Activated CD4-positive, alpha-beta T cell treated with anti-CD3 and anti-CD28 coated beads for 36 hours (primary cell): ENCODE results near the gene CLEC14A. TPM values are rescaled to one million over a fixed set of nuclear protein-coding genes. Genes with fewer than 3 reads are reported as not detected.
A peak's percentile ranks its signal among the peaks of the same experiment; 100 is the strongest.

Experiments used
- ATAC-seq: fragments of 200-7000 bp; cut with Tn5 transposase; one replicate; pipeline ENCODE4 v1.10.0; 2021; ENCODE audit warnings: mild to moderate bottlenecking, moderate library complexity
- CTCF ChIA-PET: fragments of 350-600 bp; sonication (Branson Sonifier 250); formaldehyde crosslinking; loops from one replicate; lab custom pipeline; 2021; ENCODE audit warnings: antibody characterized with exemption; lab: Charles Lee
- POLR2A ChIA-PET: fragments of 350-600 bp; sonication (Branson Sonifier 250); formaldehyde crosslinking; loops from one replicate; lab custom pipeline; 2021; ENCODE audit warnings: antibody characterized with exemption, inconsistent platforms; lab: Charles Lee
- DNase-seq: peaks from one replicate; pipeline ENCODE4 v3.0.0-alpha.2; 2020
- H3K27ac Mint-ChIP-seq: one replicate; pipeline ENCODE4 v1.8.0; 2021; ENCODE audit warnings: mixed read lengths
- H3K27me3 Mint-ChIP-seq: one replicate; pipeline ENCODE4 v1.8.0; 2021; ENCODE audit warnings: mixed read lengths
- H3K36me3 Mint-ChIP-seq: one replicate; pipeline ENCODE4 v1.8.0; 2021; ENCODE audit warnings: low read depth, mixed read lengths
- H3K4me1 Mint-ChIP-seq: one replicate; pipeline ENCODE4 v1.8.0; 2021; ENCODE audit warnings: mixed read lengths
- H3K4me3 Mint-ChIP-seq: one replicate; pipeline ENCODE4 v1.8.0; 2021; ENCODE audit warnings: mild to moderate bottlenecking, moderate library complexity, mixed read lengths
- H3K9me3 Mint-ChIP-seq: one replicate; pipeline ENCODE4 v1.8.0; 2021; ENCODE audit warnings: low read depth, mixed read lengths
- intact Hi-C, 2 experiments: fragments of 100-400 bp; cut with DNase I in 1 of 2; cut with micrococcal nuclease in 1 of 2; formaldehyde crosslinking; loops; one replicate each; pipeline versions ENCODE4 v1.14.2 to v1.15.1; 2022 to 2024; cut with DNase I, micrococcal nuclease
- total RNA-seq, 2 experiments: library from RNA; stranded (reverse); gene quantifications; one replicate each; pipeline ENCODE4 v1.2.3, GENCODE V29; 2021

The CLEC14A gene
- total RNA-seq, 2 experiments from 2014 or later = not detected

DNA sequence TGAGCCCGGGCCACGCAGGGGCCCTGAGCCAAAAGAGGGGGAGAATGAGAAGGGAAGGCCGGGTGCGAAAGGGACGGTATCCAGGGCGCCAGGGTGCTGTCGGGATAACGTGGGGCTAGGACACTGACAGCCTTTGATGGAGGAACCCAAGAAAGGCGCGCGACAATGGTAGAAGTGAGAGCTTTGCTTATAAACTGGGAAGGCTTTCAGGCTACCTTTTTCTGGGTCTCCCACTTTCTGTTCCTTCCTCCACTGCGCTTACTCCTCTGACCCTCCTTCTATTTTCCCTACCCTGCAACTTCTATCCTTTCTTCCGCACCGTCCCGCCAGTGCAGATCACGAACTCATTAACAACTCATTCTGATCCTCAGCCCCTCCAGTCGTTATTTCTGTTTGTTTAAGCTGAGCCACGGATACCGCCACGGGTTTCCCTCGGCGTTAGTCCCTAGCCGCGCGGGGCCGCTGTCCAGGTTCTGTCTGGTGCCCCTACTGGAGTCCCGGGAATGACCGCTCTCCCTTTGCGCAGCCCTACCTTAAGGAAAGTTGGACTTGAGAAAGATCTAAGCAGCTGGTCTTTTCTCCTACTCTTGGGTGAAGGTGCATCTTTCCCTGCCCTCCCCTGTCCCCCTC, 45.2 kb downstream of the CLEC14A start:
- no peak overlapping the region for H3K27ac Mint-ChIP-seq
- H3K9me3 Mint-ChIP-seq = no peaks in the 10 kb centered on the region
- H3K4me3 Mint-ChIP-seq = no peak overlapping the region
- ATAC-seq (no peak), DNase-seq (no peak)
- intact Hi-C loops = loop anchor here in 1 of 2 experiments (5.0 kb wide), 2 partner anchors 618 to 1693 kb away; no protein-coding TSS in a partner anchor
- ChIA-PET CTCF (interaction anchor here (0.7 kb wide), 1 partner anchor 139 kb away, joined by 3 read pairs; no protein-coding TSS in a partner anchor), POLR2A (no interaction called here)
- peaks cover 49% of the 10 kb centered on the region for H3K27me3 Mint-ChIP-seq
- peaks cover 21% of the 10 kb centered on the region for H3K4me1 Mint-ChIP-seq
- H3K36me3 Mint-ChIP-seq = no peaks in the 10 kb centered on the region

DNA sequence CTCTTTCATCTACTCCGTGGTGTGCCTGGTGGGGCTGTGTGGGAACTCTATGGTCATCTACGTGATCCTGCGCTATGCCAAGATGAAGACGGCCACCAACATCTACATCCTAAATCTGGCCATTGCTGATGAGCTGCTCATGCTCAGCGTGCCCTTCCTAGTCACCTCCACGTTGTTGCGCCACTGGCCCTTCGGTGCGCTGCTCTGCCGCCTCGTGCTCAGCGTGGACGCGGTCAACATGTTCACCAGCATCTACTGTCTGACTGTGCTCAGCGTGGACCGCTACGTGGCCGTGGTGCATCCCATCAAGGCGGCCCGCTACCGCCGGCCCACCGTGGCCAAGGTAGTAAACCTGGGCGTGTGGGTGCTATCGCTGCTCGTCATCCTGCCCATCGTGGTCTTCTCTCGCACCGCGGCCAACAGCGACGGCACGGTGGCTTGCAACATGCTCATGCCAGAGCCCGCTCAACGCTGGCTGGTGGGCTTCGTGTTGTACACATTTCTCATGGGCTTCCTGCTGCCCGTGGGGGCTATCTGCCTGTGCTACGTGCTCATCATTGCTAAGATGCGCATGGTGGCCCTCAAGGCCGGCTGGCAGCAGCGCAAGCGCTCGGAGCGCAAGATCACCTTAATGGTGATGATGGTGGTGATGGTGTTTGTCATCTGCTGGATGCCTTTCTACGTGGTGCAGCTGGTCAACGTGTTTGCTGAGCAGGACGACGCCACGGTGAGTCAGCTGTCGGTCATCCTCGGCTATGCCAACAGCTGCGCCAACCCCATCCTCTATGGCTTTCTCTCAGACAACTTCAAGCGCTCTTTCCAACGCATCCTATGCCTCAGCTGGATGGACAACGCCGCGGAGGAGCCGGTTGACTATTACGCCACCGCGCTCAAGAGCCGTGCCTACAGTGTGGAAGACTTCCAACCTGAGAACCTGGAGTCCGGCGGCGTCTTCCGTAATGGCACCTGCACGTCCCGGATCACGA, 46.0 kb downstream of the CLEC14A start:
- Mint-ChIP-seq H3K4me3 (no peak overlapping the region), H3K4me1 (peaks cover 21% of the 10 kb centered on the region), H3K36me3 (no peaks in the 10 kb centered on the region), H3K9me3 (no peaks in the 10 kb centered on the region), H3K27ac (no peak overlapping the region), H3K27me3 (peaks cover 49% of the 10 kb centered on the region)
- intact Hi-C loops = loop anchor here in 1 of 2 experiments (5.0 kb wide), 2 partner anchors 618 to 1693 kb away; no protein-coding TSS in a partner anchor
- DNase-seq (peak; percentile 22), ATAC-seq (no peak)
- POLR2A ChIA-PET = no interaction called here
- CTCF ChIA-PET = no interaction called here

DNA sequence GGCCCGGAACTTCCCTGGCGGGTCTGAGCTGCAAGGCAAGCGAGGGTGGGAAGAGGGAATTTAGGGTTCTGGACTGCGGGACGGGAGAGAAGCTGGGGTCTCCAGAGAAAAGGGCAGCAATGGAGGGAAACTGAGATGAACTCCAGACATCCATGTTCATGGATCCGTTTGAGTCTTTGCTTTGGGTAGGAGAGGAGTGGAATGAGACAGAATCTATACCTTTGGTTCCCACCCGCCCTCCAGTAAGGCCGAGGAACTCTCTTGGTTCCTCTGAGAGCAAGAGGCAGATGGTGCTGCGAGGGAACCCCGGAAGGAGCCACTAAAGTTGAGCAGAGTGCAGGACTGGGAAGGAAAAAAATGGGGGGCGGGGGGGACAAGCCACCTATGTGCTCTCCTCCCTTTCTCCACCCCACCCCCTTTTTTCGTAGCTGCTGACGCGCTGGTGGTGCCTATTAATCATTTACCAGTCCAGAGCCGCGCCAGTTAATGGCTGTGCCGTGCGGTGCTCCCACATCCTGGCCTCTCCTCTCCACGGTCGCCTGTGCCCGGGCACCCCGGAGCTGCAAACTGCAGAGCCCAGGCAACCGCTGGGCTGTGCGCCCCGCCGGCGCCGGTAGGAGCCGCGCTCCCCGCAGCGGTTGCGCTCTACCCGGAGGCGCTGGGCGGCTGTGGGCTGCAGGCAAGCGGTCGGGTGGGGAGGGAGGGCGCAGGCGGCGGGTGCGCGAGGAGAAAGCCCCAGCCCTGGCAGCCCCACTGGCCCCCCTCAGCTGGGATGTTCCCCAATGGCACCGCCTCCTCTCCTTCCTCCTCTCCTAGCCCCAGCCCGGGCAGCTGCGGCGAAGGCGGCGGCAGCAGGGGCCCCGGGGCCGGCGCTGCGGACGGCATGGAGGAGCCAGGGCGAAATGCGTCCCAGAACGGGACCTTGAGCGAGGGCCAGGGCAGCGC, 47.0 kb downstream of the CLEC14A start:
- Mint-ChIP-seq H3K36me3 (no peaks in the 10 kb centered on the region), H3K9me3 (no peaks in the 10 kb centered on the region), H3K27ac (no peak overlapping the region), H3K4me3 (no peak overlapping the region), H3K27me3 (peaks cover 46% of the 10 kb centered on the region), H3K4me1 (peaks cover 21% of the 10 kb centered on the region)
- CTCF ChIA-PET = interaction anchor here (1.1 kb wide), 1 partner anchor 12 kb away, joined by 3 read pairs; no protein-coding TSS in a partner anchor
- POLR2A ChIA-PET = no interaction called here
- DNase-seq (peak; percentile 33), ATAC-seq (peak; percentile 49)
- intact Hi-C loops = no loop called here

DNA sequence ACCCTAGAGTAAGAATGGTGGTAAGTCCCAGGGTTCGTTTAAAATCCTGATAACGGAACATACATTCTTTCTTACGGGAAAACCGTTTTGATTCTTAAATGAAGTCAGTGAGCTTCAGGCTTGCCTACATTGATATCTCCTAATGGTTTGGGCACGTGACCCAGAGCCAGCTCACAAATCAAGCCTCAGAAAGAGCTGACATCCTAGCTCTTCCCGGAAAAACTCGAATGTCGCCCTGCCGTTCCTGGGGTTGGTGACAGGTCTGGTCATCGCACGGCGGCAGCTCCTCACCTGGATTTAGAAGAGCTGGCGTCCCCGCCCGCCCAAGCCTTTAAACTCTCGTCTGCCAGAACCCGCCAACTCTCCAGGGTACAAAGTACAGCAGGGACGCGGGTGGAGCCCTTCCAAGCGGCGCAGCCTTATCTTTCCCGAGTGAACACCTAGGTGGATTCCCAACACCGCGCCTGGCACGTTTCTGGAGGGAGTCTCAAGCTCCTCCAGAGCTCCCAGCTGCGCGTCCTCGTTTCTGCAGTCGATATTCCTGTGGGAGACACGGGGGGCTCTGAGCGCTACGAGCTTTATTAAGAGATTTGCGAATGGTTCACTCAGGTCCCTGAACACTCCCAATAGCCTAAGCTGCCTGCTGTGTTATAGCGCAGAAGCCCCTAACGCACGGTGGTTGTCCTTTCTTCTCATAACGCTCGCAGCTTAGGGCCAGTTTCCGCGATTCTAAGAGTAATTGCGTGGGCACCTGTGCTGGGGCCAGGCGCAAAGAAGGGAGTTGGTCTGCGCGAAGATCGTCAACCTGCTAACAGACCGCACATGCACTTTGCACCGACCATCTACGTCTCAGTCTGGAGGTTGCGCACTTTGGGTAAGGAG, 47.9 kb downstream of the CLEC14A start, which contains the start of gene SSTR1:
TSS of gene SSTR1 (plus strand) at position 169 of the 882 bp plus-strand sequence. CDS start 1,486 bp downstream, outside the sequence.
- peaks cover 21% of the 10 kb centered on the region for H3K4me1 Mint-ChIP-seq
- ATAC-seq = no peak
- H3K36me3 Mint-ChIP-seq = no peaks in the 10 kb centered on the region
- DNase-seq = peak; percentile 6
- no peak within 1 kb of the TSS for H3K4me3 Mint-ChIP-seq
- H3K27ac Mint-ChIP-seq = no peak within 1 kb of the TSS
- no peaks in the 10 kb centered on the region for H3K9me3 Mint-ChIP-seq
- intact Hi-C loops = no loop called here
- POLR2A ChIA-PET = no interaction called here
- CTCF ChIA-PET = interaction anchor here (0.6 to 1.1 kb wide), 4 partner anchors 11 to 1011 kb away, joined by 3 to 4 read pairs (median 4); no protein-coding TSS in a partner anchor
- H3K27me3 Mint-ChIP-seq = peaks cover 44% of the 10 kb centered on the region

DNA sequence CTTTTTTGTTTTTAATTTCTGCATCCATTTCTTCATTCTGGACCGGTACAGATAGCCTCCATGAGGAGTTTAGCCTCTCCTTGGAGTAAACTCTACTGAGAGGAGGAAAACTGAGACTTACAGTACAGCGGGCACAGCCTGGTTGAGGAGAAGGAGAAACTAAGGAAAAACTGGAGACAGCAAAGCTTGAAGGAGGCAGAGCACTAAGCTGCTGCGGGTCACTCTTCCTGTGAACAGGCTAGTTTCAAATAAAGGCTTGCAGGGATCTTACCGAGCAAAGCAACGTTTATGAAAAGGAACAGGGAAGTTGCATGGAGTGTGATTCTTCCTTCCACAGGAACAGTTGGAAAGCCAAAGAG, 48.5 kb downstream of the CLEC14A start:
- Mint-ChIP-seq H3K27me3 (peaks cover 44% of the 10 kb centered on the region), H3K27ac (no peak overlapping the region), H3K4me1 (peaks cover 21% of the 10 kb centered on the region), H3K9me3 (no peaks in the 10 kb centered on the region), H3K4me3 (no peak overlapping the region), H3K36me3 (no peaks in the 10 kb centered on the region)
- intact Hi-C loops = no loop called here
- CTCF ChIA-PET = interaction anchor here (0.8 to 0.9 kb wide), 2 partner anchors 29 to 1011 kb away, joined by 4 read pairs; no protein-coding TSS in a partner anchor
- no peak for ATAC-seq
- DNase-seq = no peak
- POLR2A ChIA-PET = no interaction called here

DNA sequence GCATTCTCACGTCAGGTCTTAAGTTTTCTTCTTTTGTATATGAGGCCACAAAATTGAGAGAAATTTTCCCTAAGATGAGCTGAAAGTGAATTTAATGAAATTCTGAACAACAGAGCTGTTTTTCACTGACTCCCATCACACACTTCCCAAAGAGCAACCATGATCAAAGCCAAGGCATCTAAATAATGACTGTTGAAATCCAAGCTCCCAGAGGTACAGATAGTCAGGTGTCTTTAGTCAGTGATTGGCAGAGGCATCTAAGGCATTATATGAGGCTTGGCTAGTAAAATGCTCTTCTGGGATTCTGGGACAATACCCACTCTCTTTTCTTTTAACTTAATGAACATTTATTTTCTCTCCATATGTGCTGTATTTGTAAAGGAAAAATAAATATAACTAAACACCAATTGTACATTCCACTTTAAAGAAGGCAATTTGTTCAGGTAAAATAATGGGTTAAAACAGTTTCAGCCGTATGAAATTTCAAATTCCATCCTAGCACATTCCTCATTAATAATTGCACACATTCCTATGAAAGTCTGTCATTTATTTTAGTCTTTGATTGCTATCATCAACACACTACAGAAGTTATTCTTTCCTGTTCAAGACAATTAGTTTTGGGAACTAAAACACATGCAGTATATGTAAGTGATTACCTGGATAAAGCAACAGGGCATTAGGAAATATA, 49.1 kb downstream of the CLEC14A start:
- H3K4me3 Mint-ChIP-seq = no peak overlapping the region
- peaks cover 42% of the 10 kb centered on the region for H3K27me3 Mint-ChIP-seq
- peaks cover 20% of the 10 kb centered on the region for H3K4me1 Mint-ChIP-seq
- no peak for DNase-seq
- intact Hi-C loops = no loop called here
- no peaks in the 10 kb centered on the region for H3K9me3 Mint-ChIP-seq
- ChIA-PET CTCF (no interaction called here), POLR2A (no interaction called here)
- no peak for ATAC-seq
- H3K36me3 Mint-ChIP-seq = no peaks in the 10 kb centered on the region
- no peak overlapping the region for H3K27ac Mint-ChIP-seq

DNA sequence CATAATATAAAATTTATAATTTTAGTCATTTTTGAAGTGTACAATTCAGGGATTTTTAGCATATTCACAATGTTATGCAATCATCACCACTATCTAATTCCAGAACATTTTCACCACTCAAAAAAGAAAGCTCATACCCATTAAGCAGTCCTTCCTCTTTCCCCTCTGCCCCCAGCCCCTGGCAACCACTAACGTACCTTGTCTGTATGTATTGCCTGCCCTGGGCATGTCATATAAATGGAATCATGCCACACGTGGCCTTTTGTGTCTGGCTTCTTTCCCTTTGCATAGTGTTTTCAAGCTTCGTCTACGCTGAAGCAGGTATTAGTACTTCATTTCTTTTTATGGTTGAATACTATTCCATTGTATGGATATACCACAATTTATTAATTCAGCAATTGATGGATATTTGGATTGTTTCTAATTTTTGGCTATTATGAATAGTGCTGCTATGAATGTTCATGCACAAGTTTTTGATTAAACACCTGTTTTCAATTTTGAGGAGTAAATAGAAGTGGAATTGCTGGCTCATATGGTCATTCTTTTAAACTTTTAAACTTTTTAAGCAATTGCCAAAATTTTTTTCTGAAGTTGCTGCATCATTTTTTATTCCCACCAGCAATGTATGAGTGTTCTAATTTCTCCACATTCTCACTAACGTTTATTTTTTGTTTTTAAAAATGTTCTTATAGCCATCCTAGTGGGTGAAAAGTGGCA, 49.8 kb downstream of the CLEC14A start:
- no peaks in the 10 kb centered on the region for H3K9me3 Mint-ChIP-seq

DNA sequence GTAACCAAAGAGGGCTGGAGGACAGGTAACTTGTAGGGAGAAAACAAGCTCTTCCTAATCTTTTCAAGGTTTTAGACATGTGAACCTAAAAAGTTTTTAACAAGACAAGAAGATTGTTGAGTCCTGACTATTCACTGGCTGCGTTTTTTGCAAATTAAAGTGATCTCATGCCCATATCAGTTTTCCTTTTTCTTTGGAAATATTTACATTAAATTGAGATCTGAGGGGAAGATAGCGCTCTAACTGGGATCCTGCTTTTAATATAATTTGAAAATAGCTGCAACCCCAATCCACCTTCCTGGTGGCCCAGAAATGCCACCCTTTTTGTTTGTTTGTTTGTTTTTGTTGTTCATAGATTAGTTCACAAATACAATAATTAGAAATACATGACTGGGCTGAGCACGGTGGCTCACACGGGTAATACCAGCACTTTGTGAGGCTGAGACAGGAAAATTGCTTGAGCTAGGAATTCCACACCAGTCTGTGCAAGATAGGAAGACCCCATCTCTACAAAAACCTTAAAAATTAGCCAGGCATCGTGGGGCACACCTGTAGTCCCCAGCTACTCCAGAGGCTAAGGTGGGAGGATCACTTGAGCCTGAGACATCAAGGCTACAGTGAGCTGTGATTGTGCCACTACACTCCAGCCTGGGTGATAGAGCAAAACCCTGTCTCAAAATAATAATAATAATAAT, 50.6 kb downstream of the CLEC14A start:
- ChIA-PET CTCF (interaction anchor here (0.6 to 1.4 kb wide), 2 partner anchors 8 to 663 kb away, joined by 3 to 4 read pairs; no protein-coding TSS in a partner anchor), POLR2A (no interaction called here)
- Mint-ChIP-seq H3K36me3 (no peaks in the 10 kb centered on the region), H3K27me3 (peaks cover 30% of the 10 kb centered on the region), H3K9me3 (no peaks in the 10 kb centered on the region), H3K4me3 (no peak overlapping the region), H3K4me1 (peaks cover 14% of the 10 kb centered on the region), H3K27ac (no peak overlapping the region)
- DNase-seq (no peak), ATAC-seq (no peak)
- intact Hi-C loops = no loop called here

More for the DNA sequence above, 49.8 kb downstream of the CLEC14A start:
- H3K36me3 Mint-ChIP-seq = no peaks in the 10 kb centered on the region
- ATAC-seq (no peak), DNase-seq (no peak)
- ChIA-PET CTCF (interaction anchor here (0.6 to 1.4 kb wide), 2 partner anchors 9 to 662 kb away, joined by 3 to 4 read pairs; no protein-coding TSS in a partner anchor), POLR2A (no interaction called here)
- H3K27ac Mint-ChIP-seq = no peak overlapping the region
- H3K4me1 Mint-ChIP-seq = peaks cover 18% of the 10 kb centered on the region
- H3K27me3 Mint-ChIP-seq = peaks cover 39% of the 10 kb centered on the region
- intact Hi-C loops = no loop called here
- H3K4me3 Mint-ChIP-seq = no peak overlapping the region

DNA sequence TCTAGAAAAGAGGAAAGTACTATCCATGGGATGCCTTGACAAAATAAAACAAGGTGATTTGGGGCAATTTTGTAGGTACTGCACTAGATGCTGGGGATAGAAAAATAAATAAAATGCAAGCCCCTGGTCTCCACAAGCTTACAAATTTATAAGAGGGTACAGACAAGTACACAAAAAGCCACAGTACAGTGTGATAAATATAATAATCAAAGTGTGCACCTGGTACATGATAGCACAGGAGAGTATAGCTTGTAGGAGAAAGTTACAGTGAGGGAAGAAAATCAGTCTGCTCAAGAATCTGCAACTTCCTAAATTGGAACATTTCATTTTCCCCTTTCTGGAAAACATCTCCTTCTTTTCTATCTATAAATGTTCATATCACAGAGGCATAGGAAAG, 51.2 kb downstream of the CLEC14A start:
- ChIA-PET POLR2A (no interaction called here), CTCF (interaction anchor here (1.4 kb wide), 1 partner anchor 663 kb away, joined by 4 read pairs; no protein-coding TSS in a partner anchor)
- Mint-ChIP-seq H3K27ac (no peak overlapping the region), H3K36me3 (no peaks in the 10 kb centered on the region), H3K4me1 (peaks cover 9% of the 10 kb centered on the region), H3K4me3 (no peak overlapping the region), H3K9me3 (no peaks in the 10 kb centered on the region), H3K27me3 (peaks cover 25% of the 10 kb centered on the region)
- ATAC-seq = no peak
- intact Hi-C loops = no loop called here
- no peak for DNase-seq
